HepG2 (cell line): ENCODE data around the gene TBC1D1. TPM values are rescaled to one million over a fixed set of nuclear protein-coding genes. Genes with fewer than 3 reads are reported as not detected.

ENCODE experiments used
- ATAC-seq: fragments of 200-7000 bp; cut with Tn5 transposase; 3 replicates; pipeline ENCODE4 v1.9.1; 2020; ENCODE audit warnings: mild to moderate bottlenecking, moderate library complexity
- BruUV-seq: library from RNA; stranded (reverse); fragments of 400-500 nt; replicated peaks from 2 replicates; lab custom pipeline; 2021; lab: Mats Ljungman, UMichigan
- CTCF ChIA-PET: fragments of 300-600 bp; formaldehyde crosslinking; extraction: SDS; loops from one replicate; lab custom pipeline; 2021; ENCODE audit warnings: low total read pairs, inconsistent platforms, low intra/inter-chr PET ratio; lab: Yijun Ruan, JAX
- POLR2A ChIA-PET: fragments of 350-600 bp; sonication (Branson Sonifier 250); formaldehyde crosslinking; loops from one replicate; lab custom pipeline; 2020; ENCODE audit warnings: antibody characterized with exemption, inconsistent platforms; lab: Yijun Ruan, JAX
- DNase-seq: peaks from one replicate; pipeline ENCODE4 v3.0.0-alpha.2; 2015; ENCODE audit warnings: low spot score
- FAIRE-seq: peaks from 3 replicates; lab custom pipeline; 2011; peaks lifted over from hg19 to GRCh38; lab: Jason Lieb, UNC
- H2AFZ ChIP-seq: one replicate; pipeline ENCODE4 v1.6.1; 2011; ENCODE audit warnings: low read length, inconsistent platforms
- H3K27ac ChIP-seq: fragments of 300-600 bp; 3 replicates; pipeline ENCODE4 v1.8.0; 2011; ENCODE audit warnings: mixed run types, mild to moderate bottlenecking, mixed read lengths, low read length, inconsistent platforms; ENCODE audit not compliant: insufficient read depth; ENCODE audit errors: extremely low read length
- H3K27me3 ChIP-seq, 2 experiments: fragments of 200-600 bp in 1 of 2; 2 replicates in 1 of 2; 3 replicates in 1 of 2; pipeline versions ENCODE4 v1.6.0 to v1.8.0; 2011; ENCODE audit warnings: low read length in 2 of 2, mild to moderate bottlenecking in 2 of 2, moderate library complexity in 2 of 2, inconsistent platforms in 1 of 2; ENCODE audit not compliant: insufficient read depth in 2 of 2, control insufficient read depth in 1 of 2
- H3K36me3 ChIP-seq, 2 experiments: fragments of 200-600 bp in 1 of 2; replicated peaks in 1 of 2; 2 replicates in 1 of 2; 3 replicates in 1 of 2; pipeline versions ENCODE4 v1.5.1 to v1.8.0; 2011; ENCODE audit warnings: low read length in 2 of 2, inconsistent platforms in 1 of 2; ENCODE audit not compliant: insufficient read depth in 2 of 2, control insufficient read depth in 1 of 2
- H3K4me1 ChIP-seq: 2 replicates; pipeline ENCODE4 v1.5.1; 2012; ENCODE audit warnings: low read length, inconsistent platforms; ENCODE audit not compliant: insufficient read depth
- H3K4me2 ChIP-seq: 2 replicates; pipeline ENCODE4 v1.6.0; 2011; ENCODE audit warnings: low read depth, low read length, inconsistent platforms
- H3K4me3 ChIP-seq, 3 experiments: fragments of 200-600 bp in 1 of 3; sonication (generic), shearing (Covaris generic) in 1 of 3; replicated peaks in 1 of 3; 2 replicates each; pipeline ENCODE4 v1.5.1; 2011 to 2016; ENCODE audit warnings: low read length in 3 of 3, inconsistent platforms in 2 of 3, low read depth in 2 of 3, mild to moderate bottlenecking in 2 of 3, control low read depth in 1 of 3, mixed read lengths in 1 of 3; ENCODE audit not compliant: insufficient read depth in 1 of 3
- H3K79me2 ChIP-seq: one replicate; pipeline ENCODE4 v1.6.1; 2011; ENCODE audit warnings: low read length, inconsistent platforms; ENCODE audit not compliant: insufficient read depth
- H3K9ac ChIP-seq: 2 replicates; pipeline ENCODE4 v1.6.0; 2011; ENCODE audit warnings: mild to moderate bottlenecking, low read depth, low read length, inconsistent platforms; ENCODE audit not compliant: insufficient read depth
- H3K9me3 ChIP-seq: 2 replicates; pipeline ENCODE4 v1.5.1; 2012; ENCODE audit warnings: mild to moderate bottlenecking, low read length
- H4K20me1 ChIP-seq: 2 replicates; pipeline ENCODE4 v1.6.0; 2011; ENCODE audit warnings: inconsistent platforms, mild to moderate bottlenecking, low read length, moderate library complexity; ENCODE audit not compliant: insufficient read depth
- ARID5B ChIP-seq: IDR thresholded peaks from 2 replicates; pipeline ENCODE4 v1.4.0; 2020; ENCODE audit warnings: mild to moderate bottlenecking, missing genetic modification reagents
- FOXO4 ChIP-seq: sonication (generic); formaldehyde crosslinking; conservative IDR thresholded peaks from 2 replicates; pipeline ENCODE4 v1.8.1; 2023; ENCODE audit warnings: missing genetic modification reagents
- MAX ChIP-seq: IDR thresholded peaks from 2 replicates; pipeline ENCODE4 v1.6.1; 2012; ENCODE audit warnings: inconsistent platforms
- TARDBP ChIP-seq: sonication (generic); formaldehyde crosslinking; IDR thresholded peaks from 2 replicates; pipeline ENCODE4 v1.8.0; 2022; ENCODE audit warnings: mild to moderate bottlenecking, missing genetic modification reagents
- ZBTB26 ChIP-seq: IDR thresholded peaks from 2 replicates; pipeline ENCODE4 v1.6.1; 2016; ENCODE audit warnings: missing compliant biosample characterization, missing genetic modification reagents, borderline replicate concordance
- ZBTB7A ChIP-seq: sonication (generic); formaldehyde crosslinking; IDR thresholded peaks from 2 replicates; pipeline ENCODE4 v1.8.0; 2022; ENCODE audit warnings: mild to moderate bottlenecking, missing genetic modification reagents
- ZNF552 ChIP-seq: sonication (generic); formaldehyde crosslinking; IDR thresholded peaks from 2 replicates; pipeline ENCODE4 v1.9.0; 2022; ENCODE audit warnings: missing genetic modification reagents, mild to moderate bottlenecking, borderline replicate concordance
- ZNF687 ChIP-seq: sonication (generic); formaldehyde crosslinking; IDR thresholded peaks from 2 replicates; pipeline ENCODE4 v1.5.1; 2020; ENCODE audit warnings: mild to moderate bottlenecking, missing genetic modification reagents, moderate library complexity
- WGBS: methylation state at CpG from one replicate; pipeline ENCODE4 v1.1.6; 2017; ENCODE audit warnings: low lambda C conversion rate; 5-methylcytosine and 5-hydroxymethylcytosine counted together
- in situ Hi-C: cut with HindIII; loops from 2 replicates; pipeline ENCODE4 v1.10.0; 2017; ENCODE audit warnings: low pct_unique_long_range_greater_than_20kb; ENCODE audit not compliant: extremely low pct_ligation_motif_present
- intact Hi-C: fragments of 100-400 bp; cut with micrococcal nuclease; formaldehyde crosslinking; loops from one replicate; pipeline ENCODE4 v1.10.0; 2022; ENCODE audit not compliant: unreplicated experiment
- polyA plus RNA-seq, 8 experiments: library from polyadenylated mRNA; depleted of rRNA in 3 of 8; stranded (reverse) in 7 of 8; unstranded in 1 of 8; fragments of >200 nt; fragmentation: Illumina TruSeq in 4 of 8; extraction: Trizol in 4 of 8; gene quantifications; 2 replicates each; pipeline versions ENCODE4 v1.2.1 to v1.2.3, GENCODE V29; 2011 to 2016; ENCODE audit warnings: low read depth in 4 of 8, missing spikeins in 1 of 8, mixed read lengths in 1 of 8; ENCODE audit not compliant: insufficient read depth in 1 of 8
- total RNA-seq, 5 experiments: library from RNA; depleted of rRNA; stranded (reverse); fragments of >200 nt; fragmentation: Illumina TruSeq; extraction: Trizol; gene quantifications; 2 replicates each; pipeline ENCODE4 v1.2.3, GENCODE V29; 2016; ENCODE audit warnings: low read depth in 1 of 5

TBC1D1 gene
- total and polyA plus RNA-seq, 2 of the 13 experiments (the other 11 are each of a cell fraction or from before 2014, with no cell fraction given) = 37.3 to 62.8 TPM

- intact Hi-C loops (no loop called here), in situ Hi-C loops (no loop called here)
- no peaks in the 10 kb centered on the region for H3K9me3 ChIP-seq
- H3K27me3 ChIP-seq = no peaks in the 10 kb centered on the region
- H3K4me2 ChIP-seq = no peak overlapping the region
- no peak for ATAC-seq
- ChIA-PET POLR2A (no interaction called here), CTCF (no interaction called here)
- 73% methylated on average over 5 of the region's 5 CpGs for WGBS
- no peaks in the 10 kb centered on the region for H3K4me1 ChIP-seq
- no peak overlapping the region for H3K4me3 ChIP-seq
- no peak for FAIRE-seq
- DNase-seq = no peak
- TF ChIP-seq MAX = no peak
- TF ChIP-seq TARDBP = no peak
- TF ChIP-seq ZBTB26 (CRISPR knock-in tag) = no peak
- TF ChIP-seq FOXO4 (CRISPR knock-in tag) = no peak
- no peak for TF ChIP-seq ZNF687 (CRISPR knock-in tag)
- no peak for TF ChIP-seq ZBTB7A
- TF ChIP-seq ZNF552 (CRISPR knock-in tag) = no peak
- no peak for TF ChIP-seq ARID5B (CRISPR knock-in tag)
- H4K20me1 ChIP-seq = no peaks in the 10 kb centered on the region
- no peak overlapping the region for H3K9ac ChIP-seq
- no TSS peak for BruUV-seq
- no peak overlapping the region for H2AFZ ChIP-seq
- H3K36me3 ChIP-seq = peaks cover 7 to 31% of the 10 kb centered on the region in 2 experiments; a peak in 4 of 5 replicates
- H3K79me2 ChIP-seq = no peaks in the 10 kb centered on the region
- H3K27ac ChIP-seq = no peak overlapping the region
Measured at GRCh38 chr4:37847311-37847884, 43.5 kb upstream of the TBC1D1 start.
